Measurements from ENCODE around the gene KRT80. TPM values are rescaled to one million over a fixed set of nuclear protein-coding genes. Genes with fewer than 3 reads are reported as not detected.

Gene KRT80
- total RNA-seq, 1 experiment from 2014 or later = not detected

DNA sequence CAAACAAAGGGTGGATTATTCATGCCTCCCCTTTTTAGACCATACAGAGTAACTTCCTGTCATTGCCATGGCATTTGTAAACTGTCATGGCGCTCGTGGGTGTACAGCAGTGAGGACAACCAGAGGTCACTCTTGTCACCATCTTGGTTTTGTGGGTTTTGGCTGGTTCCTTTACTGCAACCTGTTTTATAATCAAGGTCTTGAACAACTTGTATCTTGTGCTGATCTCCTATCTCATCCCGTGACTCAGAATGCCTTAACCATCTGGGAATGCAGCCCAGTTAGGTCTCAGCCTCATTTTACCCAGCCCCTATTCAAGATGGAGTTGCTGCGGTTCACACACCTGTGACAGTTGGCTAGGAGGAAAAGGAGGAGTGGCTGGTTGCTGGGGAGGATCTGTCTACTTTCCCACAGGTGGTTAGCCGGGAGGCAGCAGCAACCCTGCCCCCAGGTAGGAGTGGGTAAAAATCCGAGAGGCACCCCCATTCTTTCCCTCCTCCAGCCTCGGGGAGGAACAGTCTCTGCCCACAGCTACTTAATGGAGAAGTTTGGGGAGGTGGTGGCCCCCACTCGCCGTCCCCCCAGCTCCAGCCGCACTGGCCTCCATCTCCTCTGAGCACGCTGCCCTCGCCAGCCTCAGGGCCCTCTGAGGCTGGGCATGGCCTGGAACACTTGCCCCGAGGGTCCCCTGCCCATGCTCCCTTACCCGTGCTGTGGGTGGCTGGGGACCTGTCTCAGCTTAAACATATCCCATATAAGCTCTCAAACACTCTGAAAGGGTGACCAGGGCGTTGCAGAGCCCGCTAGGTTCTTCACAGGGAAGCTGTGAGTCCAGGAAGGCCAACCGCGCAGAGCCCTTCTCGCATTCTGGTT lies 70.6 kb downstream of the KRT80 start:
- peak overlapping the region; percentile 43 for H3K9ac ChIP-seq (ENCODE audit: low read length)
- DNase-seq = peak; percentile 44
- no peaks in the 10 kb centered on the region for H4K20me1 ChIP-seq (ENCODE audit: insufficient read depth, low read depth, low read length)
- H3K27me3 ChIP-seq (ENCODE audit: low read length) = no peaks in the 10 kb centered on the region
- H3K36me3 ChIP-seq (ENCODE audit: insufficient read depth, low read length) = no peaks in the 10 kb centered on the region
- no peaks in the 10 kb centered on the region for H3K9me2 ChIP-seq (replicated peaks; ENCODE audit: insufficient read depth, low read length)
- no peaks in the 10 kb centered on the region for H3K9me3 ChIP-seq (ENCODE audit: low read length)
- peak overlapping the region; percentile 95 for H3K27ac ChIP-seq (ENCODE audit: low read length)
- H2AFZ ChIP-seq (ENCODE audit: low read length) = peak overlapping the region; percentile 76
- no peaks in the 10 kb centered on the region for H3K79me2 ChIP-seq (ENCODE audit: low read length)
- peak overlapping the region; percentile 24 for H3K4me2 ChIP-seq (ENCODE audit: low read depth, low read length, poor library complexity, severe bottlenecking)
- H3K4me3 ChIP-seq (ENCODE audit: low read length) = peak overlapping the region; percentile 23; the same call in 1 of the 2 replicates
- peaks cover 75% of the 10 kb centered on the region for H3K4me1 ChIP-seq (ENCODE audit: low read length)

- DNase-seq = peak; percentile 93
- H3K79me2 ChIP-seq (ENCODE audit: low read length) = no peaks in the 10 kb centered on the region
- peak overlapping the region; percentile 95 for H3K27ac ChIP-seq (ENCODE audit: low read length)
- no peaks in the 10 kb centered on the region for H3K27me3 ChIP-seq (ENCODE audit: low read length)
- H2AFZ ChIP-seq (ENCODE audit: low read length) = peak overlapping the region; percentile 17; the same call in 1 of the 2 replicates
- H4K20me1 ChIP-seq (ENCODE audit: insufficient read depth, low read depth, low read length) = no peaks in the 10 kb centered on the region
- no peaks in the 10 kb centered on the region for H3K9me3 ChIP-seq (ENCODE audit: low read length)
- H3K4me1 ChIP-seq (ENCODE audit: low read length) = peaks cover 72% of the 10 kb centered on the region
- no peaks in the 10 kb centered on the region for H3K9me2 ChIP-seq (replicated peaks; ENCODE audit: insufficient read depth, low read length)
- H3K4me3 ChIP-seq (ENCODE audit: low read length) = peak overlapping the region; percentile 39; the same call in 1 of the 2 replicates
- peak overlapping the region; percentile 75 for H3K4me2 ChIP-seq (ENCODE audit: low read depth, low read length, poor library complexity, severe bottlenecking)
- H3K36me3 ChIP-seq (ENCODE audit: insufficient read depth, low read length) = no peaks in the 10 kb centered on the region
- H3K9ac ChIP-seq (ENCODE audit: low read length) = peak overlapping the region; percentile 58
Measured at GRCh38 chr12:52119398-52120254, 72.2 kb downstream of the KRT80 start.

Other genes starting within 250 kb of the KRT80 start
- gene ACVR1B, start 240.3 kb downstream of the KRT80 start, total RNA-seq (2014; rRNA removed; shearing (Covaris generic); ENCODE audit: low replicate concordance) = 2.4 and 3.9 TPM in 2 replicates
- 0.47 TPM in 1 of 2 replicates, not detected in the other for gene TAMALIN, start 185.1 kb downstream of the KRT80 start, total RNA-seq (2014; rRNA removed; shearing (Covaris generic); ENCODE audit: low replicate concordance)
- 11.7 and 26.9 TPM in 2 replicates for gene NR4A1, start 140.6 kb downstream of the KRT80 start, total RNA-seq (2014; rRNA removed; shearing (Covaris generic); ENCODE audit: low replicate concordance)
- 31.9 and 63.0 TPM in 2 replicates for gene ATG101, start 122.0 kb downstream of the KRT80 start, total RNA-seq (2014; rRNA removed; shearing (Covaris generic); ENCODE audit: low replicate concordance)
- gene SMIM41, start 112.3 kb downstream of the KRT80 start, total RNA-seq (2014; rRNA removed; shearing (Covaris generic); ENCODE audit: low replicate concordance) = 0.75 TPM in 1 of 2 replicates, not detected in the other
- not detected in 2 replicates for gene KRT7, start 41.2 kb upstream of the KRT80 start, total RNA-seq (2014; rRNA removed; shearing (Covaris generic); ENCODE audit: low replicate concordance)
- not detected in 2 replicates for gene KRT86, start 82.6 kb upstream of the KRT80 start, total RNA-seq (2014; rRNA removed; shearing (Covaris generic); ENCODE audit: low replicate concordance)
- gene KRT81, start 99.5 kb upstream of the KRT80 start, total RNA-seq (2014; rRNA removed; shearing (Covaris generic); ENCODE audit: low replicate concordance) = not detected in 2 replicates
- not detected in 2 replicates for gene KRT83, start 129.4 kb upstream of the KRT80 start, total RNA-seq (2014; rRNA removed; shearing (Covaris generic); ENCODE audit: low replicate concordance)
- gene KRT85, start 175.5 kb upstream of the KRT80 start, total RNA-seq (2014; rRNA removed; shearing (Covaris generic); ENCODE audit: low replicate concordance) = not detected in 2 replicates
- gene KRT84, start 193.6 kb upstream of the KRT80 start, total RNA-seq (2014; rRNA removed; shearing (Covaris generic); ENCODE audit: low replicate concordance) = not detected in 2 replicates
- gene KRT82, start 214.3 kb upstream of the KRT80 start, total RNA-seq (2014; rRNA removed; shearing (Covaris generic); ENCODE audit: low replicate concordance) = not detected in 2 replicates
- gene KRT75, start 242.4 kb upstream of the KRT80 start, total RNA-seq (2014; rRNA removed; shearing (Covaris generic); ENCODE audit: low replicate concordance) = not detected in 2 replicates

Measured in Karpas-422 (cell line).